HG02943 (cell line): ENCODE measurements around the gene CLSTN2.

Experiments
- ATAC-seq: cut with Tn5 transposase; IDR thresholded peaks from one replicate; pipeline ENCODE4 v1.9.1; 2021; ENCODE audit warnings: mild to moderate bottlenecking, low read depth, moderate library complexity; ENCODE audit not compliant: unreplicated experiment

CLSTN2 gene

DNA sequence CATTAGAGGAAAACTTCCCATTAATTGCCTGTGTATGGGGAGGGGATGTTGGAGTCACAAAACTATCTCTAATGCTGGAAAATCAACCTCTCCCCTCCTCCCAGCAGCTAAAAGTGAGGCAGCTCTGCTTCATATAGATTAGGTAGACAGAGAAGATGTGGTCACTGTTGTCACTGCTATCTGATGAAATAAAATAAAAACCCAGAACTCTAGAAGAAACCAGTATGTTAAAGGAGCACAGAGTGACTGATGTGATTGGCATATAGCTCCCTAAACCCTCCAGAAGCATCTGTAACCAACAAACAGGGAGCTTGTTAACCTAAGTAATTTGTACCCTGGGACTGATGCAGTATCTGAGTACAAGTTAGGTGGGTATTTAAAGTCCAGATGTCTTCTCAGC, 531.0 kb downstream of the CLSTN2 start:
- ATAC-seq = no peak

- no peak for ATAC-seq
These were observed 531.5 kb downstream of the CLSTN2 start for GRCh38 chr3:140466535-140466934.

DNA sequence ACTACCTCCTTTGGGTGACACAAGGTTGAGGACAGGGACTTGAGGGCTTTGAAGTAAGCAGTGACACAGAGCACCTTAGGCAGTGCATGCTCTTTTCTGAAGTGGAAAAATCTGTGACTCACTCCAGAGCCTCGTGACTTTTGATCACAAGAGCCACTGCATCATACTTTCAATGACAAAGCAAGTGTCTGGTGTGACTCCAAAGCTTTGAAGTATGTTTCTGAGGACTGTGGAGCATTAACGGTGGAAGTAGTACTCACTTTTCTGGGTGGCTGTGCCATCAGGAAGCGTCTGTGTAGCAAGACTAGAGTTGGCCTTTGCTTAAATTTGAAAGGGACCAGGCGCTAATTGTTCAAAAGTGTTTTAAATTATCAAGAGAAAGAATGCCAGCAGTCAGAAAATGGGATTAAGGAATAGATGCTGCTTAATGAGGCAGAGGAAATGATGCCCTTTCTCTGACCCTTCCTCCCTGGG, 532.2 kb downstream of the CLSTN2 start:
- ATAC-seq = no peak

GRCh38 chr3:140467796-140468315, 532.9 kb downstream of the CLSTN2 start:
- ATAC-seq = no peak

- ATAC-seq = no peak
These were observed 533.4 kb downstream of the CLSTN2 start for GRCh38 chr3:140468407-140468806.

- no peak for ATAC-seq
These were observed 534.5 kb downstream of the CLSTN2 start for GRCh38 chr3:140469491-140469890.

- no peak for ATAC-seq
These were observed 535.2 kb downstream of the CLSTN2 start for GRCh38 chr3:140470211-140470610.

DNA sequence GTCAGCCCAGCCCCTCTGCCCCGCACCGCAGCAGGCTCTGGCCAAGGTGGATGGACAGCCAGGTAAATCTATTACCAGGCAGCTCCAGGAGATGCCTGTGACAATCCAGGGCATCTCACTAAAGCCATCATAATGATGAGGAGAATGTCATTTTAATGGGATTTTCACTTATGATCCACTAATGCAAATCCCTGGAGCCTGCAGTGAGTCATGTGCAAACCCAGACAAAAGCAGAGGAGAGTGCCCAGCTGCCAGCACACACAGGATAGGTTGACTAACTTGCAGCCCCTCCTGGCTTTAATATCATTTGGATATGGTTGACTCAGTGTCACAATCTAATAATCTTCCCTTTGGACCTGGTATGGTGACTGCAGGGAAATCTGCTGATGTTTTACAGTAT, 536.0 kb downstream of the CLSTN2 start:
- ATAC-seq = no peak

DNA sequence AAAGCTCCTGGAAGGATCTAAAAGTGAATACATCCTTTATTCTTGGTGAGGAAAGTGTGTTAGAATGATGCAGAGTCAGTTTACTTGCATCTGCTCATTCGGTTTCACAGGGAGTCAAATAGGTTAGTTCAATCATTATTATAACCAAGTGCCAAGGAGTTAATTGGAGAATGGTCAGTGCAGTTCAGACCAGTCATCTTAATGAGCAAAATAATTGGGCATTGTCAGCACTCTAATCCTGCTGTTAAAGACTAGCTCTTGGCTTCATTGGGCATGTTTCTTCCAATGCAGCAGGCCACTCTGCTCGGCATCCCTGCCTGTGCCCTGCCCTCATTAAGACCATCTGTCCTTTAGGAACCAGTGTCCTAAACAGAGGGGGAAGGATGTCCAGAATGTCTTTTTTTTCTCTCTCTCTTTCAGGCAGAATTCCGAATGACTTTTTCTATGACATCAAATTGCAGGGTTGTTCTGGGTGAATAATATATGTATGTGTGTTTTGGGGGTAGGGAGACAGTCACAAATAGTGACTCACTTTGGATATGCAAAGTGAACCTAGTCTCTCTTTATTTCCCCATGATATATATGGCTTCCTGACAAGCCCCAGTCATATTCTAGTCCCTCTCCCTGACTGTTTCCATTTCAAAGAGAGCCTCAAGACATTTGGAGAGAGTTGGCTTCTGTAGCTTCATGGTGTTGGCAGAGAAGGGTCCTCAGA, 537.5 kb downstream of the CLSTN2 start:
- no peak for ATAC-seq

- no peak for ATAC-seq
These were observed 552.6 kb downstream of the CLSTN2 start for GRCh38 chr3:140487566-140487965.

- no peak for ATAC-seq
These were observed 558.3 kb downstream of the CLSTN2 start for GRCh38 chr3:140493271-140493670.

DNA sequence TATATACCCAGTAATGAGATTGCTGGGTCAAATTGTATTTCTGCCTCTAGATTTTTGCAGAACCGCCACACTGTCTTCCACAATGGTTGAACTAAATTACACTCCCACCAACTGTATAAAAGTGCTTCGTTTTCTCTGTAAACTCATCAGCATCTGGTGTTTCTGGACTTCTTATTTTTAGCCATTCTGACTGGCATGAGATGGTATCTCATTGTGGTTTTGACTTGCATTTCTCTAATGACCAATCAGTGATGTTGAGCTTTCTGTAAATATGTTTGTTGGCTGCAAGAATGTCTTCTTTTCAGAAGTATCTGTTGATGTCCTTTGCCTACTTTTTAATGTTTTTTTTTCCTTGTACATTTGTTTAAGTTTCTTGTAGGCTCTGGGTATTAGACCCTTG, 560.0 kb downstream of the CLSTN2 start:
- ATAC-seq = no peak

GRCh38 chr3:140497331-140497730, 562.3 kb downstream of the CLSTN2 start:
- no peak for ATAC-seq

DNA sequence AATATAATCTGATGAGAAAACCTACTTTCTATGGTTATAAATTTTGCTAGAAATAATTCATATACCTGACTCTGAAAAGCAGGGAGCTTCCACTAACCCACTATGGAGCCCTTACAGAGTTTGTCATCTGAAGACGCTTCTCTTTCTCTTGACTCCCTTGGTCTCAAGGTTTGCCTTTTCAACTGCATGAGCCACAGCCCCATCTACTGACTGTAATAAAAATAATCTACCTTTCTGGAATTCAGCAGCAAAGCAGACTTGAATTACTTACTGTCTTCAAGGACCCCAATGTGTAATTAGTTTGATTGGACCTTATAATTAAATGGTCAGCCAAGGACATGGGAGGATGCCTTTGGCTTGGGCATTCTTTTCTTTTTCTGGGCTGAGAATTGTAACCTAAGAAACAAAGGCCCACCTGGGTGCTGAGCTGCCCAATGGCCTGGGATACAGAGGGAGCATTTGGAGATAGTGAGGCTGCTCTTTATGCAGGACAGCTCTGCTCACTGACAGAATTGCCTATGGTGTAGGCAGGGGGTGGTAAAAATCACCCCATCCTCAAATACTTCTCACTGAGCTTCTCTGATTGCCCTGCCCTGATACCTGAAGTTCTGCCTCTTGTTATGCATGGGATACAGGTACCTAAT, 564.3 kb downstream of the CLSTN2 start:
- no peak for ATAC-seq

- ATAC-seq = no peak
These were observed 565.5 kb downstream of the CLSTN2 start for GRCh38 chr3:140500473-140500872.

DNA sequence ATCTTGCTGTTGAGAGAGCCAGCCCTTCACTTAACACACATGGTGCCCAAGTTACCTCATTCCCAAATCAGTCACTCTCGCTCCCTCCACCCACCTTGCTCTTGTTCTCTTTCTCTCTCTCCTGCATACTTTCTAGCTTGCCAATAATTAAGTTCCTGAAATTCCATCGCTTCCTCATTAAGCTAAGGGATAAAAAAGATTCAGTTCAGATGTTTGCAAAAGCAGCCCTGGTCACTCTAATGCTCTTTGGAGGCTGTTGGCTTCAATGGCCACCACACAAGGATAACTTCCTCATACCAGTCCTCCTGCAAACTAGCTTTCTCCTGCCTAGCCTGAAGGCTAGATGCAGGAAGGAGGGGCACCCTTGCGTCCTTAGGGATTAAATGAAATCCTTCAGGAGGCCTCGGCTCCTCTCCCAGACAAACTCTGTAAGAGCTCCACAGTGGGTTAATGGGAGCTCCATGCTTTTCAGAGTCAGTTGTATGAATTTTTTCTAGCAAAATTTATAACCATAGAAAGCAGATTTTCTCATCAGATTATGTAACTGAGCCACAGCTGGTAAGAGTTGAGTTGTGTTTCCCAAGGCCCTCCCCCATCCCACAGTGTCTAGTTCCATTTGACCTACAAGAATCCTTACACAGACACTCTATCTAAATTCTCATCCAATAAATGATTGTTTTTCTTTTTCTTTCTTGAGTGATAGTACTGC, 566.2 kb downstream of the CLSTN2 start:
- ATAC-seq = no peak

- ATAC-seq = no peak
These were observed 566.9 kb downstream of the CLSTN2 start for GRCh38 chr3:140501770-140502364.

DNA sequence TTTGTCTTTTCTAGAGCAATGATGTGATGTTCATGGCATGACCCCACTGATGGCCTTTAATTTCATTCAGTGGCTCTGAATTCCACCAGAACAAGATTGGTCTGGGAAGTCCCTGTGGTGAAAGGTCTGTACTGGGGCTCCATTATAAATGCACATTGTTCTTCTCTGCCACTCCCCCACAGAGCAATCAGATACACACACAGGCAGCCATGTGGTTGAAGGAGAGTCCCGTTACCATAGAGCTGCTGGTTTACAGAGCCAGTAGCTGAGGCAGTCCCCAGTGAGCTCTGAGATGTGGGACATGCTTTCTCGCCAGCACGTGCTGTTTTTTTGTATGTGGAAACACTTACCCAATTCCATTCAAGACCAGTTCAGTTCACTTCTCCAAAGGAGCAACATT, 570.2 kb downstream of the CLSTN2 start:
- no peak for ATAC-seq

GRCh38 chr3:140505876-140506275, 570.9 kb downstream of the CLSTN2 start:
- no peak for ATAC-seq

DNA sequence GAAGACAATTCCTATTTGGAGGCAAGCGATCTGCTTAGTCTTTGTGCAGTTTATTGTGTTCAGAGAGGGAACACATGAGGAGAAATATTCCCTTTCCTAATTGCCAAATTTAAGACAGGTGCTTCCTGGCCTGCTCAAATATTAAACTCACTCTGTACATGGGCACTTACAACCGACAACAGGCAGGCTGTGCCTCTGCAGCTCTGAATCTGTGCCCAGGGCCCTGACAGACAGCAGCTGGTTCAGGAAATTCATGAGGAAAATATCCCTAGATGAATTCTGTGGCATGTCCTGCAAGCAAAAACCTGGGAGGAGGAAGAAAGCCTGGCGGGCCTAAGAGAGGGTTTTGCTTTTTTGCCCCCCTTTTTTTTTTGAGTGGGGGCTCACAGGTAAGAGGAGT, 573.6 kb downstream of the CLSTN2 start:
- ATAC-seq = no peak

GRCh38 chr3:140509534-140509933, 574.5 kb downstream of the CLSTN2 start:
- ATAC-seq = no peak
